H9 (cell line): ENCODE measurements around the gene CYSLTR2. TPM values are rescaled to one million over a fixed set of nuclear protein-coding genes. Genes with fewer than 3 reads are reported as not detected.

Experiments
- DNase-seq: peaks from one replicate; pipeline ENCODE4 v3.0.0-alpha.2; 2017
- H2AFZ ChIP-seq: one replicate; pipeline ENCODE4 v1.6.1; 2013; ENCODE audit warnings: mild to moderate bottlenecking, low read length, control low read depth, moderate library complexity
- H2AK5ac ChIP-seq: 2 replicates; pipeline ENCODE4 v1.6.1; 2013; ENCODE audit warnings: low read length, control low read depth, mixed read lengths; ENCODE audit not compliant: insufficient read length
- H2BK120ac ChIP-seq: one replicate; pipeline ENCODE4 v1.6.1; 2013; ENCODE audit warnings: low read depth, mild to moderate bottlenecking, low read length, control low read depth, inconsistent platforms; ENCODE audit not compliant: poor library complexity, severe bottlenecking
- H2BK12ac ChIP-seq: 2 replicates; pipeline ENCODE4 v1.6.1; 2013; ENCODE audit warnings: low read length, control low read depth, mixed read lengths, low read depth; ENCODE audit not compliant: insufficient read length
- H2BK15ac ChIP-seq: 2 replicates; pipeline ENCODE4 v1.6.1; 2013; ENCODE audit warnings: low read depth, low read length, control low read depth
- H2BK20ac ChIP-seq: one replicate; pipeline ENCODE4 v1.6.1; 2013; ENCODE audit warnings: low read depth, mild to moderate bottlenecking, low read length, control low read depth, inconsistent platforms; ENCODE audit not compliant: poor library complexity, severe bottlenecking
- H2BK5ac ChIP-seq: 2 replicates; pipeline ENCODE4 v1.6.1; 2013; ENCODE audit warnings: low read length, control low read depth, mixed read lengths; ENCODE audit not compliant: insufficient read length
- H3K14ac ChIP-seq: 2 replicates; pipeline ENCODE4 v1.6.1; 2013; ENCODE audit warnings: low read length, control low read depth; ENCODE audit not compliant: insufficient read depth
- H3K18ac ChIP-seq: 2 replicates; pipeline ENCODE4 v1.6.1; 2013; ENCODE audit warnings: low read depth, mild to moderate bottlenecking, mixed read lengths, low read length, control low read depth; ENCODE audit not compliant: insufficient read length
- H3K23ac ChIP-seq: 2 replicates; pipeline ENCODE4 v1.6.1; 2013; ENCODE audit warnings: low read length, control low read depth, mixed read lengths, low read depth; ENCODE audit not compliant: insufficient read length
- H3K23me2 ChIP-seq: 2 replicates; pipeline ENCODE4 v1.6.1; 2013; ENCODE audit warnings: low read depth, mild to moderate bottlenecking, mixed read lengths, low read length, control low read depth; ENCODE audit not compliant: insufficient read length, poor library complexity, severe bottlenecking
- H3K27ac ChIP-seq: 2 replicates; pipeline ENCODE4 v1.5.1; 2013; ENCODE audit warnings: low read length, control low read depth, mixed read lengths, low read depth; ENCODE audit not compliant: insufficient read length
- H3K27me3 ChIP-seq: 2 replicates; pipeline ENCODE4 v1.6.1; 2013; ENCODE audit warnings: low read length, control low read depth, inconsistent platforms; ENCODE audit not compliant: insufficient read depth
- H3K4ac ChIP-seq: 2 replicates; pipeline ENCODE4 v1.6.1; 2013; ENCODE audit warnings: low read depth, mild to moderate bottlenecking, control low read depth, inconsistent platforms, low read length, moderate library complexity
- H3K4me1 ChIP-seq: 2 replicates; pipeline ENCODE4 v1.6.1; 2013; ENCODE audit warnings: low read length, control low read depth, inconsistent platforms; ENCODE audit not compliant: insufficient read depth
- H3K4me2 ChIP-seq: 2 replicates; pipeline ENCODE4 v1.6.1; 2013; ENCODE audit warnings: low read length, control low read depth, mixed read lengths; ENCODE audit not compliant: insufficient read length, insufficient read depth
- H3K56ac ChIP-seq: 2 replicates; pipeline ENCODE4 v1.6.1; 2013; ENCODE audit warnings: low read depth, mild to moderate bottlenecking, mixed read lengths, low read length, control low read depth; ENCODE audit not compliant: insufficient read length
- H3K79me1 ChIP-seq: 2 replicates; pipeline ENCODE4 v1.6.1; 2013; ENCODE audit warnings: low read depth, mild to moderate bottlenecking, moderate library complexity, low read length, control low read depth, inconsistent platforms; ENCODE audit not compliant: insufficient read depth, poor library complexity, severe bottlenecking
- H3K79me2 ChIP-seq: 2 replicates; pipeline ENCODE4 v1.6.1; 2013; ENCODE audit warnings: low read length, control low read depth, inconsistent platforms; ENCODE audit not compliant: insufficient read depth
- H3K9ac ChIP-seq: 2 replicates; pipeline ENCODE4 v1.6.1; 2013; ENCODE audit warnings: low read length, control low read depth, mixed read lengths; ENCODE audit not compliant: insufficient read length; ENCODE audit errors: extremely low read depth
- H3K9me3 ChIP-seq: one replicate; pipeline ENCODE4 v1.6.1; 2013; ENCODE audit warnings: low read depth, low read length, inconsistent platforms; ENCODE audit not compliant: control insufficient read depth
- H3T11ph ChIP-seq: one replicate; pipeline ENCODE4 v1.6.1; 2013; ENCODE audit warnings: mild to moderate bottlenecking, low read length, control low read depth, inconsistent platforms
- H4K20me1 ChIP-seq: one replicate; pipeline ENCODE4 v1.6.1; 2013; ENCODE audit not compliant: control insufficient read depth, insufficient read length, insufficient read depth
- H4K5ac ChIP-seq: 2 replicates; pipeline ENCODE4 v1.6.1; 2013; ENCODE audit warnings: low read depth, mild to moderate bottlenecking, mixed read lengths, low read length, control low read depth; ENCODE audit not compliant: insufficient read length
- H4K8ac ChIP-seq: replicated peaks from 2 replicates; pipeline ENCODE4 v1.6.1; 2013; ENCODE audit warnings: low read length, control low read depth, mixed read lengths, low read depth; ENCODE audit not compliant: insufficient read length
- H4K91ac ChIP-seq: 2 replicates; pipeline ENCODE4 v1.6.1; 2013; ENCODE audit warnings: low read depth, mild to moderate bottlenecking, moderate library complexity, mixed read lengths, low read length, control low read depth; ENCODE audit not compliant: insufficient read length
- H3K27ac Mint-ChIP-seq, 3 experiments: 2 replicates in 2 of 3; 3 replicates in 1 of 3; pipeline ENCODE4 v1.8.0; 2020 to 2021; ENCODE audit warnings: mixed read lengths in 3 of 3, mild to moderate bottlenecking in 1 of 3, moderate library complexity in 1 of 3
- H3K27me3 Mint-ChIP-seq: 2 replicates; pipeline ENCODE4 v1.8.0; 2021; ENCODE audit warnings: low read depth, mild to moderate bottlenecking, moderate library complexity, mixed read lengths
- H3K36me3 Mint-ChIP-seq, 3 experiments: 2 replicates in 2 of 3; 3 replicates in 1 of 3; pipeline ENCODE4 v1.8.0; 2020 to 2021; ENCODE audit warnings: low read depth in 3 of 3, mixed read lengths in 3 of 3; ENCODE audit not compliant: insufficient read depth in 1 of 3
- H3K4me1 Mint-ChIP-seq, 2 experiments: 2 replicates each; pipeline ENCODE4 v1.8.0; 2020; ENCODE audit warnings: mixed read lengths in 2 of 2
- H3K4me3 Mint-ChIP-seq, 2 experiments: 2 replicates in 1 of 2; 3 replicates in 1 of 2; pipeline ENCODE4 v1.8.0; 2020 to 2021; ENCODE audit warnings: mild to moderate bottlenecking in 2 of 2, mixed read lengths in 2 of 2, moderate library complexity in 1 of 2
- H3K9me3 Mint-ChIP-seq, 2 experiments: 2 replicates in 1 of 2; 3 replicates in 1 of 2; pipeline ENCODE4 v1.8.0; 2020; ENCODE audit warnings: mild to moderate bottlenecking in 2 of 2, mixed read lengths in 2 of 2, moderate library complexity in 1 of 2
- CTCF ChIP-seq: fragments of 200-600 bp; sonication (generic); conservative IDR thresholded peaks from 3 replicates; pipeline ENCODE4 v1.8.0; 2021; ENCODE audit warnings: antibody characterized with exemption, mild to moderate bottlenecking
- WGBS: extraction: QIAGEN DNeasy Blood & Tissue Kit; methylation state at CpG from one replicate; pipeline ENCODE4 v1.1.7; 2013; ENCODE audit warnings: missing lambda C conversion rate, low lambda C conversion rate, mixed read lengths; ENCODE audit not compliant: insufficient read length; ENCODE audit errors: extremely low coverage; 5-methylcytosine and 5-hydroxymethylcytosine counted together
- total RNA-seq: library from RNA; stranded (reverse); gene quantifications from 2 replicates; pipeline ENCODE4 v1.2.1, GENCODE V29; 2021

CYSLTR2 gene
- total RNA-seq, 1 experiment from 2014 or later, result not detected

GRCh38 chr13:48642061-48642460 lies 11.7 kb upstream of the CYSLTR2 start:
- H3K18ac ChIP-seq, result no peak overlapping the region
- H2BK20ac ChIP-seq, result no peak overlapping the region
- no peak overlapping the region for H2BK5ac ChIP-seq
- H3K14ac ChIP-seq, result no peak overlapping the region
- WGBS, result no CpG with 5 or more reads among the region's 6 CpGs
- DNase-seq, result no peak
- H3K4ac ChIP-seq, result no peak overlapping the region
- no peak overlapping the region for H2BK120ac ChIP-seq
- H3K9ac ChIP-seq, result no peak overlapping the region
- Mint-ChIP-seq H3K4me3 (no peak overlapping the region), H3K27ac (no peak overlapping the region), H3K4me1 (peaks cover 0 to 6% of the 10 kb centered on the region in 2 experiments; a peak in 2 of 4 replicates), H3K9me3 (peaks cover 0 to 5% of the 10 kb centered on the region in 2 experiments; a peak in 2 of 5 replicates), H3K36me3 (no peaks in the 10 kb centered on the region; a peak in 1 of 7 replicates), H3K27me3 (peaks cover 2% of the 10 kb centered on the region)
- no peaks in the 10 kb centered on the region for H3K4me1 ChIP-seq
- no peak overlapping the region for H3K4me2 ChIP-seq
- H3K56ac ChIP-seq, result no peak overlapping the region
- no peak overlapping the region for H4K91ac ChIP-seq
- no peaks in the 10 kb centered on the region for H3K79me1 ChIP-seq
- H3K79me2 ChIP-seq, result no peaks in the 10 kb centered on the region
- no peak overlapping the region for H4K8ac ChIP-seq
- H4K5ac ChIP-seq, result no peak overlapping the region
- no peaks in the 10 kb centered on the region for H4K20me1 ChIP-seq
- H3K27me3 ChIP-seq, result no peaks in the 10 kb centered on the region
- no peaks in the 10 kb centered on the region for H3K9me3 ChIP-seq
- no peak overlapping the region for H3K23ac ChIP-seq
- no peak overlapping the region for H2AFZ ChIP-seq
- no peaks in the 10 kb centered on the region for H3K23me2 ChIP-seq
- H2AK5ac ChIP-seq, result no peak overlapping the region
- no peak overlapping the region for H2BK15ac ChIP-seq
- H2BK12ac ChIP-seq, result no peak overlapping the region
- H3T11ph ChIP-seq, result no peak overlapping the region
- H3K27ac ChIP-seq, result no peak overlapping the region
- no peak for TF ChIP-seq CTCF
